NK-92 (cell line): ENCODE measurements around the gene MYO1B.

Experiments
- DNase-seq: peaks from one replicate; lab custom pipeline; 2025; ENCODE audit not compliant: unreplicated experiment; lab: John Stamatoyannopoulos, UW

Gene MYO1B

DNA sequence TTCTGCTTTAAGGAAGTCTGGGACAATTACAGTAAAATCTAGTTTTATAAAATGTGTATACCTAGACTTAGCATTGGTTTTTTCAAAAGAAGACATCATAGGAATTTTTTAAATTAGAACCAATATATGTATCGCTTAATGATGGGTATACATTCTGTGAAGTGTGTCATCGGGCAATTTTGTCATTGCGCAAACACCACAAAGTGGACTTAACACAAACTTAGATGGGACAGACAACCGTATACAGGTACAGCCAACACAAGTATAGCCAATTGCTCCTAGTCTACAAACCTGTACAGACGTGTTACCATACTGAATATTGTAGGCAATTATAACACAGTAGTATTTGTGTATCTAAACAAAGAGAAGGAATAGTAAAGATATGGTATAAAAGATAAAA lies 12.7 kb downstream of the MYO1B start:
- no peak for DNase-seq

DNA sequence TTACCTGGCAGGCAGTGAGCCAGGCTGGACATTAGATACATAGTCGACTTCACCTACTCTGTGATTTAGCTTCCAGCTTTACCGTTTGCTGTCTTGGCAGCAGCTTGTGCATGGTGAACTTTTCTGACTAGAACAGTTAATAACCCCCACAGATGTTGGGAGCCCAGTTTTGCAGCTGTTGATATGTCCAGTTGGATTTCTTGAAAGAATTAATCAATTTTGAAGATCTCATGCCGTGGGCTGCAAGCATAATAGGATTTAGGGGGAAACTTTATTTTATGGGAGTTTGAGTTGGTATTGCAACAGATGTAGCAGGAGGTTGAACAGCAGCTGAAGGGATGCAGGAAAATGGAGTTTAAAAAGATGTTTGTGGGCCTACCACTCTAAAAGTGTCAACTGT lies 13.8 kb downstream of the MYO1B start:
- DNase-seq, result no peak

DNA sequence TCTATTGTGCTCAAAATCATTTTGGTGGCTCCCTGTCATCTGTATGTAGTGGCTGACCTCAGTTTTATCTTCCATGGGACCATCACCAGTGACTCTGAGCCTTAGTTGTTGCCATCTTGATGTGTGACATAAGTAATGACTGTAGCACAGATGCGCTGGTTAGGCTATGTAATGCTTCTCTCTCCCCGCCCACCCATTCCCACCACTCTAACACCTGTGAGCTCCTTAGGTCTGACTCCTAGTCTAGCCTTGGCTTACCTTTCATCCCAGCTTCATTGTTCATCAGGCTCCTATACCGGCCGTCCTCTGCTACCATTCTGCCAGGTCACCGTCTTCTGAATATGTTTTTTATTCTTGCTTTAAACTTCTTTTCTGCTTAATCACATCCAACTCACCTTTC lies 17.2 kb downstream of the MYO1B start:
- DNase-seq, result no peak

DNA sequence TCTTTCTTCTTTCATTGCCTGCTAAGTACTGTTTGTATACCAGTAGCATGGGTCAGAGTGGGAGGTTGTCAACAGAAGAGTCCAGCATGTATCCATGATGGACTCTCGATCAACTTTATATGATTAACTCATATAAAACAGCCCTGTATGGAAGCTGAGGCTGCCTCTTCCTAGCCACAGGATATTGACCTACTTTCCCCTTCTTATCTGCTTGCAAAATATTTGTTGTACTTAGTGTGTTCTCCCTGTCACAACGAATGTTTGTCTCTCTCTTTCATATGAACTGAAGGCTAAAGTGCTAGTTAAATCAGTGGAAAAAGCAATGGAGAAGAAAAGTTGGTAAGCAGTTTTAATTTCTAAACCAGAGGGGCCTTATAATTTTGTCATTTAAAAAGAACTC lies 17.8 kb downstream of the MYO1B start:
- no peak for DNase-seq

DNA sequence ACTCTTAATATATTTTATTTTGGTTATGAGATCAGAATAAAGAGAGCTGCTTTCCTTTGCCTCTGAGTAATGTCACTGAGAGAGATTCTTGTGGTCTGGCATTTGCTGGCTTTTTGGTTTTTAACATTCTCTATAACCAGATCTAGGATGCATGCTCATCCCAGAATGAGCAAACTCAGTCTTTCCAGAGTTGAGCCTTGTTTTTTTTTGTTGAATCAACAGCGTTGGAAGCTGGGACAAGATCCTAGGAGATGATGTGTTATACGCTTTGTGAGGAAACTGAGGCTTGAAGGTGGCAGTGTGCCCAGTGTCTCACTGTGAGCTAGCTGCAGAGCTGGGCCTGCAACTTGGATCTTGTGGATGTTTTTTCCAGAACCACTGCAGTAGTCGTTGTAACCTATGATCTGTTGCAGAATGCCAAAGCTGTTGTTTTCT lies 19.5 kb downstream of the MYO1B start:
- no peak for DNase-seq

GRCh38 chr2:191265311-191266170 lies 20.3 kb downstream of the MYO1B start:
- no peak for DNase-seq

- no peak for DNase-seq
Measured at GRCh38 chr2:191266201-191266600, 21.0 kb downstream of the MYO1B start.

- DNase-seq, result no peak
Measured at GRCh38 chr2:191268596-191268995, 23.4 kb downstream of the MYO1B start.

- DNase-seq, result no peak
Measured at GRCh38 chr2:191270306-191271161, 25.3 kb downstream of the MYO1B start.

GRCh38 chr2:191272064-191272463 lies 26.9 kb downstream of the MYO1B start:
- DNase-seq, result no peak

DNA sequence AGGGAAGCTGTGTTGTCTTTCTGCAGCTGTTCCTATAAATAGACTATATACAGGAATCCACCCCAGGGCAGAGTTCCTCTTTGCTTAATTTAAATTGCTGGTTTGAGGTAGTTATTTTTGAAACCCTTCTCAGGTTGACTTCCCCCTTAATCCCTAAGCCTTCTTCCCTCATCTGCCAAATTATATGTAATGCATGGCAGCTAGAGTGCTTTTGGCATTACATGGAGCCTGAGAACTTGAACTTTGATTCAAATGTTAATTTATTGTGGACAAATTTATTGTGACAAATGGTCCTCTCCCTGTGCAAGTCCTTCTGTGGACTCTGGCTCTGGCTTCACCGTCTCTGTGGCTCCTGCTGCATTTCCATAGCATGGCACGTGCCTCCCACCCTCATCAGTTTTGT lies 29.2 kb downstream of the MYO1B start:
- DNase-seq, result no peak

DNA sequence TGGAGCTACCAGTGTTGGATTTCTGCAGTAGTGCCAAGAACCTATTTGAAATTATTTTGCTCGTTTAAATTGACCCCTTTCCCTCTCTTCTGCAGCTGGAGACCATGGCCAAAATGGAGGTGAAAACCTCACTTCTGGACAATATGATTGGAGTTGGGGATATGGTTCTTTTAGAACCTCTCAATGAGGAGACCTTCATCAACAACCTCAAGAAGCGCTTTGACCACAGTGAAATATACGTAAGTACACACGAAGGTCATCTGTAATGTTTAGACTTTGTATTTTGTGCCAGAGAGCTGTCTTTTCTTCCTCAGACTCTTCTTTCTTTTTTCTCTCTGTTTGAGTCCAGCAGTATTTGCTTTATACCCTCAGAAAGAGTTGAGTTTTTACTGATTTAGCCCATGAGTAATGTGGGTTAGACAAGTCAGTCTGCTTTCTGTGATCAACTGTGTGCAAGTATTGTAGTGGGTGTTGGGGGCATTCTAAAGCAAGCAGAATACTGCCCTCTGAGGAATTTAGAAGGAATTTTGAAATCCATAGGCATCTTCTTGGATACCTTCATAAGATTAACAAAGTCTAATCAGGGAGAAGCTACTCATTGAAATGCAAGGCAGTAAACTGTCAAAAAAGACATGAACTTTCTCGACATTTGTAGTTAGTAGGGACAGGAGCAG lies 31.7 kb downstream of the MYO1B start:
- DNase-seq, result no peak

- no peak for DNase-seq
Measured at GRCh38 chr2:191280290-191280689, 35.1 kb downstream of the MYO1B start.

GRCh38 chr2:191280834-191281756 lies 35.9 kb downstream of the MYO1B start:
- no peak for DNase-seq

DNA sequence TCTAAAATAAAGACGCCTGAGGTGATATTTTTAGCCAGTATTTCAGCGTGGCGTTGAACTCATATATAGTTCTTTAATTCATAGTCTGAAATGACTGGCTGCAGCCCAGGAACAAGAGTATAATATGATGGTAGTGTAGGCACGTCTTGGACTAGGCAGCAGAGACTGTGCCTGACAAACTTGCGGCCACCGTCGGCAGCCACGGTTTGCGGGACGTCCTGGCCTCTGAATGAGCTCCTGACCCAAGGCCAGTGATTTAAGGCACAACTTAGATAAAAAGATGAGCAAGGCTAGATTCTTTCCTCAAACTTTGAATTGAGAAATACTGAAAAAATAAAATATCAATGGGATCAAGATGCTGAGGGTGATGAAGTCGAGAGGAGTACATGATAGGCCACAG lies 40.0 kb downstream of the MYO1B start:
- DNase-seq, result no peak

DNA sequence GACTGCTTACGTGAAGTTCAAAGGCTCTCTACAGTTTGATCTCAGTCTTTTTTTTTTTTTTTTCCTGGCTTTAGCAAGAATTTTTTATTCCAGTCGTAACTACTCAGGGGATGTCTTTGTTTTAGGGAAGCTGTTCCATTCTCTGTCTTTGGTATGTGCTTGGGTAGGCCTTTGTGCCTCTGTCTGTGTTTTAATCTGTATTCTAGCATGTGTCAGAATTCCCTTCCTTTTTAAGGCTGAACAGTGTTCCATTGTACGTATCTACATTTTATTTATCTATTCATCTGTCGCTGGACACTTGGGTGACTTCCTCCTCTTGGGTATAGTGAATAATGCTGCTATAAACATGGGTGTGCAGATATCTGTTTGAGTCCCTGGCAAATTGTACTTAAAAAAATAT lies 42.6 kb downstream of the MYO1B start:
- DNase-seq, result no peak

GRCh38 chr2:191289049-191289448 lies 43.8 kb downstream of the MYO1B start:
- DNase-seq, result no peak

GRCh38 chr2:191291471-191291870 lies 46.3 kb downstream of the MYO1B start:
- no peak for DNase-seq

GRCh38 chr2:191292869-191293268 lies 47.7 kb downstream of the MYO1B start:
- no peak for DNase-seq

GRCh38 chr2:191295088-191295487 lies 49.9 kb downstream of the MYO1B start:
- no peak for DNase-seq
